Stimulated activated CD4-positive, alpha-beta T cell treated with anti-CD3 and anti-CD28 coated beads, Interleukin-1b, Interleukin-23, amount 100 ng/mL, for 24 hours (primary cell): Measurements from ENCODE around the gene HLX.

ENCODE experiments used
- DNase-seq, 4 experiments: peaks; one replicate each; pipeline ENCODE4 v3.0.0-alpha.2; 2020; ENCODE audit warnings: low read depth in 4 of 4, low spot score in 1 of 4

Gene HLX

GRCh38 chr1:220882061-220882891, 3.0 kb downstream of the HLX start:
- no peak for DNase-seq

- DNase-seq, result no peak
These were observed 5.1 kb downstream of the HLX start for GRCh38 chr1:220884109-220884980.

- DNase-seq, result no peak
These were observed 6.0 kb downstream of the HLX start for GRCh38 chr1:220884981-220885918.

GRCh38 chr1:220885971-220886370, 6.7 kb downstream of the HLX start:
- no peak for DNase-seq

GRCh38 chr1:220886470-220887201, 7.4 kb downstream of the HLX start:
- no peak for DNase-seq

- DNase-seq, result no peak
These were observed 7.9 kb downstream of the HLX start for GRCh38 chr1:220887202-220887519.

GRCh38 chr1:220887520-220888416, 8.5 kb downstream of the HLX start:
- no peak for DNase-seq

GRCh38 chr1:220888417-220888986, 9.3 kb downstream of the HLX start:
- DNase-seq, result no peak

- DNase-seq, result no peak
These were observed 10.1 kb downstream of the HLX start for GRCh38 chr1:220889333-220889732.

- DNase-seq, result no peak
These were observed 10.6 kb downstream of the HLX start for GRCh38 chr1:220889848-220890287.

- DNase-seq, result no peak
These were observed 11.4 kb downstream of the HLX start for GRCh38 chr1:220890602-220891001.

GRCh38 chr1:220891224-220892085, 12.2 kb downstream of the HLX start:
- DNase-seq, result no peak

GRCh38 chr1:220892086-220892376, 12.8 kb downstream of the HLX start:
- DNase-seq, result no peak

GRCh38 chr1:220892997-220893700, 13.9 kb downstream of the HLX start:
- no peak for DNase-seq

- DNase-seq, result no peak
These were observed 14.4 kb downstream of the HLX start for GRCh38 chr1:220893701-220894024.

- DNase-seq, result no peak
These were observed 15.0 kb downstream of the HLX start for GRCh38 chr1:220894025-220894923.

- no peak for DNase-seq
These were observed 15.6 kb downstream of the HLX start for GRCh38 chr1:220894924-220895256.
